ENCODE data around the gene GEMIN7.
"Not testable (repeated sequence)": the region's sequence is repeated elsewhere in the genome, so short reads cannot be mapped to it uniquely, and the experiment has no call there.

Gene GEMIN7

GRCh38 chr19:45103508-45104319, 24.7 kb downstream of the GEMIN7 start:
- peak; percentile 60 for DNase-seq

GRCh38 chr19:45104658-45105349, 25.7 kb downstream of the GEMIN7 start:
- no peak for DNase-seq

DNA sequence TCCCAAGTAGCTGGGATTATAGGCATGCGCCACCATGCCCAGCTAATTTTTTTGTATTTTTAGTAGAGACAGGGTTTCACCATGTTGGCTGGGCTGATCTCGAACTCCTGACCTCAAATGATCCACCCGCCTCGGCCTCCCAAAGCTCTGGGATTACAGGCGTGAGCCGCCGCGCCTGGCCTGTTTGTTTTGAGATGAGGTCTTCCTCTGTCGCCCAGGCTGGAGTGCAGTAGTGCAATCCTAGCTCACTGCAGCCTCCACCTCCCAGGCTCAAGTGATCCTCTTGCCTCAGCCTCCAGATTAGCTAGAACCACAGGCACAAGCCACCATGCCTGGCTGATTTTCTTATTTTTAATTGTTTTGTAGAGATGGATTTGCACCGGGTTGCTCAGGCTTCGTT, 27.3 kb downstream of the GEMIN7 start:
- not testable (repeated sequence) for DNase-seq

- DNase-seq, result no peak
Measured at GRCh38 chr19:45107621-45108150, 28.6 kb downstream of the GEMIN7 start.

DNA sequence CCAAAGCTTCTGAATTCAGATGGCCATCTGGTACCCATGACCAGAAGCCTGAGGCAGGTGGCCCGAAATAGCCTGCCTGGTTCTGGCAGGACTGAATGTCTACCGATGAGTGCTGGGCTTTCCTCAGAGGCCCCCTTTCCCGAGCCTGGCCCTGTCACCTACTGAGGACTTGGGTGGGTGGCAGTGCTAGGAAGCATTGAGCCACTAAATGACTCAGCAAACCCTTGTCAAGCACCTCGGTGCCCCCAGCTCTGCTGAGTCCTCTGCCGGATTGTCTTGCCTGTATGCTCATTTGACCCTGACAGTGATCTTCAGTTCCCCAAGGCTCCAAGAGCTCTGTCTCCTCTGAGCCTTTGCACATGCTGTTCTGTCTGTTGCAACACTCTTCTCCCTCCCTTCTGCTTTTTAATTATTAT, 31.8 kb downstream of the GEMIN7 start:
- no peak for DNase-seq

DNA sequence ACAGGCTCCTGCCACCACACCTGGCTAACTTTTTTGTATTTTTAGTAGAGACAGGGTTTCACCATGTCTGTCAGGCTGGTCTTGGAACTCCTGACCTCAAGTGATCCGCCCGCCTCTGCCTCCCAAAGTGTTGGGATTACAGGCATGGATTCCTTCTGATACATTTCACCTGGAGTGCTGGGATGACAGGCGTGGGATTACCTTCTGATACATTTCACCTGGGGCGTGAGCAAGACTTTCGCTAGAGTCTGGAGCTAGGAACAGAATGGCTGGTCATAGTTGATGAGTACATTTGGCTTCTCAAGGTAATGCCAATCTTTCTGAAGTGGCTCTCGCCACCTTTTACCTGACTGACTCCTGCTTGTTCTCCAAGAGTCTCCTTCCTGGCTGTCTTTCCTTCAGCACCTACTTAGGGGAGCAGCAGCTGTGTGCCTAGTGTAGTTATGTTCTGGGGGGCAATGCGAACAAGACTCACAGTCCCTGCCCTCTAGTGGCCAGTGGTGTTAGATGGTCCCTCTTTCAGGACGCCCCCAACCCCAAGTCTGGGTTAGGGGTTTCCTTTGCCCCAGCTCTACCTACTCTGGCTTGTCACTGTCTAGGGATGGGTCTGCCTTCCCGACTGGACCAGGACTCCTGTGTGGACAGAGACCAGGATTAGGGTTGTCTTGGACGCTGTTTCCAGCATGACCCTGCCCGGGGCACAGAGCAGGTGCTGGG, 33.2 kb downstream of the GEMIN7 start:
- no peak for DNase-seq

DNA sequence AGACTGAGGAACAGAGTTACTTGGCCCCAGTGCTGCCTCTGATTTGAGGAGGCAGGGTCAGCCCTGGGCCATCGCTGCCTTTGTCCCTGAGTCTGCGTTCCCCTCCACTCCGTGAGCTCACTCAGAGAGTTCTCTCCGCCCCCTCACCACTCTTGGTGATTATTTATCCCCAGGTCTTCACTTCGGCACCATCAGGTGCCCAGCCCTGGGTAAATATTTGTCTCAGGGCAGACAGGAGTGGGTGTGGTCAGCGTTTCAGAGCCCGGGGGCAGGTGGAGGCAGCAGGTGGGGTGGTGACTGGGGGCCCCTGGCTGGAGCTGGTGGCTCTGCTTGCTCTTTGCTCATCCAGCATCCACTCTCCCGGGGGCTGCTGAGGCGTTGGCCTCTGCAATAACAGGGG, 34.6 kb downstream of the GEMIN7 start:
- DNase-seq, result no peak

GRCh38 chr19:45114116-45114515, 35.1 kb downstream of the GEMIN7 start:
- DNase-seq, result no peak

DNA sequence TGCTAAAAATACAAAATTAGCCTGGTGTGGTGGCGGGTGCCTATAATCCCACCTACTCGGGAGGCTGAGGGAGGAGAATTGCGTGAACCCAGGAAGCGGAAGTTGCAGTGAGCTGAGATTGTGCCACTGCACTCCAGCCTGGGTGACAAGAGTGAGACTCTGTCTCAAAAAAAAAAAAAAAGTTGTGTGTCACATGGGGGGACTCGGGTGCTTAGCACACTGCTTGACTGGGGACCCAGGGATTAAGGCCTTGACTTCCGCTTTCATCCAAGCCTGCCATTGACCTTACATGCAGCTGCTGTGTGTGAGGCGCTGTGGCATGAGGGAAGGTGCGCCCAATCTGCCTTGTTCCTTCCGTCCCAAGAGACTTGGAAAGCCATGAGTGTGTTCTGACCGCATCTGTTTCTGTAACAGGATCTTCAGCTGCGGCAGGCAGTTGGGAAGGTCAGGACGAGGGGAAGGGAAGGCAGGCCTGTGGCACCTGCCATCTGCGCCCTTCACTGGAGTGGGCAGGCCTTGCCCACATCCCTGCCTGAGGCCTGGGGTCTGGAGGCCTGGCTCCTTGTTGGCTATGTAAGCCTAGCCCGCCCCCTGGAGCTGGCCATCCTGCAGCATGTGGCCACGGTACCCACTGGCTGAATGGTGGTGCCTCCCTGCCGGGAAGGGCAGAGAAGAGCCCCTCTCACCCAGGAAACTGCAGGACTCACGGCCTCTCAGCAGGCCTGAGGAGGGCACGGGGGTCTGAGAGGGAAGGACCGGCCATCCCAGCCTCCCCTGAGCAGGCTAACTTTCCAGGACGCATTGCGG, 37.0 kb downstream of the GEMIN7 start:
- no peak for DNase-seq

DNA sequence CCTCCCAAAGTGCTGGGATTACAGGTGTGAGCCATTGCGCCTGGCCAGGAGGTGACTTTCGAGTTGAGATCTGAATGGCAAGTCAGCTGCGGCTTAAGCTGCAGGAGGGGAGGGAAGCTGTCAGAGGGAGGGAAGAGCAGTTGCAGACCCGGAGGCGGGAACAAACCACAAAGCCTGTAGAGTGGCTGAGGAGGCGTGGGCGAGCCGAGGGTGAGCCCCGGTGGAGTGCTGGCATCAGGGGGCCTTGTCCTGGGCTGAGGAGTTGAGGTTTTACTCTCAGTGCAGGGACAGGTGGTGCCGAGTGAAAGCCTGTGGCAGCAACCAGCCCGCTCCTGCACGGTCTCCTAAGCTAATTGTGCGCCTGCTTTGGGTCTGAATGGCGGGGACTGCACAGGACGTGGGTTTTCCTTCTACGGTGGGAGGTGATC, 38.1 kb downstream of the GEMIN7 start:
- DNase-seq, result no peak

GRCh38 chr19:45117671-45118070, 38.6 kb downstream of the GEMIN7 start:
- DNase-seq, result no peak

DNA sequence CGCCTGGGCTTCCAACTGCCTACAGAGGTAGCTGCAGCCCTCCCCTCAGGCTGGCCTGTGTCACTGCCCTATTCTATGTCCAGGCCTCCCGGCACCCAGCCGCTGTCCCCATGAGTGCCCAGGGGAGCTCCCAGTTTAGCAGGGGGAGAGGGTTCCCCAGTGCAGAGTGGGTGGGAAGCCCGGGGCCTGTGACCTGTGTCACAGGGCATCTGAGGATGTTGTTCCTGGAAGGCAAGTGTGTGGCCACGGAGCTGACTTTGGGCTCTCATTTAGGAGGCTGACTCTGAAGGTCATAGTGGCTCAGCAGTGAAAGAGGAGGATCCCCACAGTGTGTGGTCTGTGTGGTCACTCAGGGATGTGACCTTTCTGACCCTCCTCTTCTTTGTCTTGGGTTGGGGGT, 39.0 kb downstream of the GEMIN7 start:
- DNase-seq, result no peak

- DNase-seq, result not testable (repeated sequence)
Measured at GRCh38 chr19:45118591-45119355, 39.7 kb downstream of the GEMIN7 start.

GRCh38 chr19:45119582-45119981, 40.5 kb downstream of the GEMIN7 start:
- DNase-seq, result no peak

- DNase-seq, result no peak
Measured at GRCh38 chr19:45121827-45122345, 42.8 kb downstream of the GEMIN7 start.

- DNase-seq, result no peak
Measured at GRCh38 chr19:45122832-45123231, 43.8 kb downstream of the GEMIN7 start.

GRCh38 chr19:45123440-45123850, 44.4 kb downstream of the GEMIN7 start:
- DNase-seq, result no peak

GRCh38 chr19:45124021-45124420, 45.0 kb downstream of the GEMIN7 start:
- no peak for DNase-seq

DNA sequence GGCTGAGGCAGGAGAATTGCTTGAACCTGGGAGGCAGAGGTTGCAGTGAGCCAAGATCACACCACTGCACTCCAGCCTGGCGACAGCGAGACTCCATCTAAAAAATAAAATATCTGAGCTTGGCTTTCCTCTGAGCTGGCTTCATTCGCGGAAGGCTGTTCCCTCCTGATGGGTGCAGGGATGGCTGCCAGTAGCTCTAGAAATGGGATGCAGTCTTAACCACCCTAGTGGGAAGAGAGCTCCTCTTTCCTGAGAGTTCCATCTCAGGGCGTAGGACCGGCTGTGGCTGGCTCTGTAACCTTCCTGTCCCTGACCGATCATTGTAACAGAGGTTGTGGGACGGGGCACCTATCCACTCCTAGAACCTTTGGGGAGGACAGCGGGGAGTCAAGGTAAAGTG, 46.3 kb downstream of the GEMIN7 start:
- DNase-seq, result no peak

- DNase-seq, result no peak
Measured at GRCh38 chr19:45125975-45126493, 47.0 kb downstream of the GEMIN7 start.

DNA sequence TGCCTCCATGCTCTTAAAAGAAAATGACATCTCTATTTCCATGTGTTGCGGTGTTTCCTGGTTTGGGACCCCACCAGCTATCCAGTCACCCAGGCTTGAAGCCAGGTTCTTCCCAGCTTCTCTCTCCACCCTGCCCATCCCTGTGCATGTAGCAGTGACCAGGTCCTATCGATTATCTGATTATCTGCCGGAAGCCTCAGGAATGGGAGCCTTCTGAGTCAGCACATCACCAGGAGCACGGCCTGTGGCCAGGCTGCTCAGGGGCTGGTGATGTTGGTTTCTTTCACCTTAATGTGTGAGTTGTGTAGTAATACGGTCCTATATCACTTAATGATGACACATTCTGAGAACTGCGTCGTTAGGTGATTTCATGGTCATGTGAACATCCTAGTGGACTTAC, 47.6 kb downstream of the GEMIN7 start:
- no peak for DNase-seq
